Testis (tissue), 2 donors: ENCODE results near the gene CLCA2.

Experiments
- POLR2A ChIP-seq: fragments of 450-650 bp; IDR thresholded peaks from one replicate; pipeline ENCODE4 v1.6.1; 2017; ENCODE audit warnings: antibody characterized with exemption, mild to moderate bottlenecking, moderate library complexity
- TF ChIP-seq, protein P1 (sequence below), 3 experiments: fragments of 450-650 bp in 2 of 3; fragments of 200-600 bp in 1 of 3; sonication (generic) in 1 of 3; IDR thresholded peaks; one replicate each; pipeline ENCODE4 v1.5.1; 2016 to 2019; ENCODE audit warnings: antibody characterized with exemption in 3 of 3, mild to moderate bottlenecking in 2 of 3, moderate library complexity in 1 of 3

DNA sequence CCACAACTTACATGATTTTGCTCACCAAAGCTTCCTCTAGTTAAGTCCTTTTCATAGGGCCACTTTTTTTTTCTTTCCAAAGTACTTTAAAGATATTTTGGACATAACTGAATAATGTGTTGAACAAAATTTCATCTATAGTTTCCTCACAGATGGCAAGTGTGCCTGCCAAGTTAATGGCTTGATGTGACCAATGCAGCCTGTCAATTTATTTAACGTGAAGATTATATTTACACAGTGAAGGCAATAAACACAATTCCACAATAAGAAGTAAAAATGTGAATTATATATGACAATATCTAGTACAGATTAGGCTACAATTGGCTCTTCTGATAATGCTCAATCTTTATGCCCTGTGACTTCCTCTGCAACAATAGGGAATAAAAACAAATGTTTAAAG is 18.0 kb downstream of the CLCA2 start:
- TF ChIP-seq, protein P1, sequence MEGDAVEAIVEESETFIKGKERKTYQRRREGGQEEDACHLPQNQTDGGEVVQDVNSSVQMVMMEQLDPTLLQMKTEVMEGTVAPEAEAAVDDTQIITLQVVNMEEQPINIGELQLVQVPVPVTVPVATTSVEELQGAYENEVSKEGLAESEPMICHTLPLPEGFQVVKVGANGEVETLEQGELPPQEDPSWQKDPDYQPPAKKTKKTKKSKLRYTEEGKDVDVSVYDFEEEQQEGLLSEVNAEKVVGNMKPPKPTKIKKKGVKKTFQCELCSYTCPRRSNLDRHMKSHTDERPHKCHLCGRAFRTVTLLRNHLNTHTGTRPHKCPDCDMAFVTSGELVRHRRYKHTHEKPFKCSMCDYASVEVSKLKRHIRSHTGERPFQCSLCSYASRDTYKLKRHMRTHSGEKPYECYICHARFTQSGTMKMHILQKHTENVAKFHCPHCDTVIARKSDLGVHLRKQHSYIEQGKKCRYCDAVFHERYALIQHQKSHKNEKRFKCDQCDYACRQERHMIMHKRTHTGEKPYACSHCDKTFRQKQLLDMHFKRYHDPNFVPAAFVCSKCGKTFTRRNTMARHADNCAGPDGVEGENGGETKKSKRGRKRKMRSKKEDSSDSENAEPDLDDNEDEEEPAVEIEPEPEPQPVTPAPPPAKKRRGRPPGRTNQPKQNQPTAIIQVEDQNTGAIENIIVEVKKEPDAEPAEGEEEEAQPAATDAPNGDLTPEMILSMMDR (IDR thresholded peaks at IDR 0.05), result no peak
- TF ChIP-seq POLR2A, result no peak
